NCI-H82 (cell line): Measurements from ENCODE around the gene ANKFN1.

ENCODE experiments used
- DNase-seq: peaks from one replicate; lab custom pipeline; 2025; lab: John Stamatoyannopoulos, UW

Gene ANKFN1

DNA sequence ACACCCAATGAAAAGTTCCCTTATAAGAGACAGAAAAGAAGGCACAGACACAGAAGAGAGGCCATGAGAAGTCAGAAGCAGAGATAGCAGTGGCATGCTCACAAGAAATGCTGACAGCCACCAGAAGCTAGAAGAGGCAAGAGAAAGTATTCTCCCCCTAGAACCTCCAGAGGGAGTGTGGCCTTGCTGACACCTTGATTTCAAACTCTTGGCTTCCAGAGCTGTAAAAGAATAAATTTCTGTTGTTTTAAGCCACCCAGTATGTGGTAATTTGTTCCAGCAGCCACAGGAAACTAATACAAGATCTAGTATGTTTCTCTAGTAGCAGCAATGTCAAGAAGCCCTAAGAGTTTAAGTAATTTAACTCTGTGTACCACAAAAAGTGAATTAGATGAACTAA is 353.1 kb downstream of the ANKFN1 start:
- DNase-seq = no peak

DNA sequence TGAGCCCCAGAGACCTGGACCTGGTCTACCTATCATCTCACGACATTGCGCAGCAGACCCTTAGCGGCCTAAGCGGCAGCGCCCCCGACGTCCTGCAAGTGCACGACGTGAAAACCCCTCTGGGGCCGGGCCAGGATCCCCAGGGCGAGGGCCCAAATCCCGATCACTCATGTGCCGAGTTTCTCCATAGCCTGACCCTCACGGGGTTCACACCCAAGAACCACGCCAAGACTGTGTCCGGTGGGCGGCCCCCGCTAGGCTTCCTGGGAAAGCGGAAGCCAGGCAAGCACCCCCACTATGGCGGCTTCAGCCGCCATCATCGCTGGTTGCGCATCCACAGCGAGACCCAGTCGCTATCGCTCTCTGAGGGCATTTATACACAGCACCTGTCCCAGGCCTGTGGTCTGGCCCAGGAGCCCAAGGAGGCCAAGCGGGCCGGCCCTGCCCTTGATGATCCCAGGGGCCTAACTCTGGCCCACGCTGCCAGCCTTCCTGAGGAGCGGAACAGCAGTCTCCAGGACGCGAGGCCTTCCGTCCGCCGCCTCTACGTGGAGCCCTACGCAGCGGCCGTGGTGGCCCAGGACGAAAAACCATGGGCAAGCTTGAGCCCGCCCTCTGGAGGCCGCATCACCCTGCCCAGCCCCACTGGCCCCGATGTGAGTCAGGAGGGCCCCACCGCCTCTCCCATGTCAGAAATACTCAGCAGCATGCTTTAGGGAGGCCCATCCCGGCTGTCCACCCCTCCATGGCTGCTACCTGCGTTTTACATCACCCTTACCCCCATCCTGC is 357.5 kb downstream of the ANKFN1 start:
- no peak for DNase-seq

DNA sequence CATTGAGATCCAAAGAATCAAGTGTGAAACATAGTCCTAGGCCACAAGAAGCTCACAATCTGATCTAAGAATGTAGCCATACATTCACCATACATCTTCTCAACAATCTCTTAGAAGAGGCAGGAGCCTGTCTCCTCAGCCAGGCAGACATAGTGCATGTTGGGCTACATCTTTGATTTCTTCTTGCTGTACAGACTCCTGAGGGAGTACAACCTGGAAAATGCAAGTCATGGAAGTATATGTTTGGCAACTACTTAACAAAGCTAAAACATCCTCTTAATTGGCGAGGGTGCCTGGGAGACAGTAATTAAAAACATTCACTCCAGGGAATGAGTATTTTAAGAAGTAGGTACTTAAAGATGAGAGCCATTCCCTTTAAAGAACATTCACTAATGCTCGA is 361.0 kb downstream of the ANKFN1 start:
- DNase-seq = no peak

DNA sequence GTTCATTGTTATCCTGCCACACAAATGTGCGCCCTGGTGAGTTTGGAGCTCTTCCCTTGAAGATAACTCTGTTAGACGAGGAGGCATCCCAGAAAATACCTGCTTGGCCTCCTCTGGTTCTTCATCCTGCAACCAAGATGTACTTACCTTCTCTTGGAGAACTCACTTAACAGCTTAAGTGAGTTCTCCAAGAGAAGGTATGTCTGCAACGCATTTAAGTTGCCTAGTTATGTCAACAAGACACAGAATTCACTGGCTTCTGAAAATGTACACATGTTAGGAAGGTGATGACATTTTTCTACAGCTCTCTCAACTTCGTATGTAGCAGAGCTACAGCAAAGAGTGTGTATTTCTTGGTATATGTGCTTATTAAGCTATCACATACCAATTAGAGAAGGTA is 361.6 kb downstream of the ANKFN1 start:
- no peak for DNase-seq

DNA sequence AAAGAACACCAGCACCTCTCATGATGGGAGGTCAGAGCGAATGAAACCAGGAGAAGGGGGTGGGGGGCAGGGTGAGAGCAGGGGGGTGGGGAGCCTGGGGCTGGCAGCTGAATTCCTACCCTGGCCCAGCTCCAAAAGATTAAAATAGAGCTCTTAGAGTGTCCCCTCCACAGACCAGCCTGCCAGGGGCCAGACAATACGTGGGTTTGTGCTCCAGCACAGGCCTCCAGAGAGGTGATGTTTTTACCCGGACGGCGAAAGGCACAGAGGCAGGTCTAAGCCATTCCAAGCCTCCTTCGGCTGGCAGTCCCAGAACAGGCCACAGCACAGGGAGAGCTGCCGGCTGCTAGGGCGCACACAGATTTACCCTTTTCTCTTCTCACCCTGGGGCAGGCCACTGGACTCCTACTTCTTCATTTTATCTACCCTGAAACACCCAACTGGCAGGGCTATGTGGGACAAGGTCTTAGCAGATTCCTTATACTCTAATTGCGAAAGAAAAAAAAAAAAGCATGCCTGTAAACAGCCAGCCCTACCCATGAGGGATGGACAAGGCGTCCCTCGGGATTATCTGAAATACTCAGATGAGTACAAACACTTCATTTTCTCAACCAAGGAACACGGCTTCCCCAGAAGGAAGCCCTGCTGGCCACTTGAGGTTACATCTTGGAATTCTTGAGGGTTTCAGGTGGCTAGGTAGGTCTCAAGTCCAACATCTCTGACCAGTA is 368.3 kb downstream of the ANKFN1 start:
- peak; percentile 75 for DNase-seq

DNA sequence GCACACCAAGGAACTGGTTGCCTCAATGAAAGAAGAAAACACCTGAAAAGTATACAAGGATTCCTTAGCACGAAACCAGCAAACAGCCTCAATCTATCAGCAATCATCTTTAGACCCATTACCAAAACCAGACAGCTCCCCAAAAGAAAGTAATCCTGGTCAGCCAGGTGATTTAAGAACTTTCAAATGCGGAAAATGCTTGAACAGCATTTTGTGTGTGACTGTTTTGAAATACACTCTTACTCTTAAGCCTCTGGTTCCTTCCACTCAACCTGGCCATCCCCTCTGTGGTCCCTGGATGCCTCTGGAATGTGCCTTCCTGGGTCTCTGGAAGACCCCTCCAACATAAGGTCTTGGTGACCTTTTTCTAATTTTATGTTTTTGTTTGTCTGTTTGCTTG is 369.8 kb downstream of the ANKFN1 start:
- no peak for DNase-seq

DNA sequence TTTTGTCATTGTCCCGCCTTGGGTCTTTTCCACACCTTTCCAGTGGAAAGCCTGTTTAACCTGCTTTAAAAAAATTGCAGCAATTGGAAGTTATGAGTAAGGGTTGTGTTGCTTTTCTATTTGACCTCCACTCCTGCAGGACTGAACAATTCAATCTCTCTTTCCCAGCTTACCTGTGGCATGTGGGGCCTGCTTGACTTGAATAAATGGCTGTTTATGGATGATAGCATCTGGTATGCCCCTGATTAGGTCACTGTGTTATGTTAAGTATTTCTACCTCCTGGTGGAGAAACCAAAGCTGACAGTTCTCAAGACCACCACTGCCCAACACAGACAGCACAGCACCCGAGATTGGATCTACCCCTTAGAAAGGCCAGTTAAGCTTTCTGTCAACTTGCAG is 375.4 kb downstream of the ANKFN1 start:
- DNase-seq = peak; percentile 17

DNA sequence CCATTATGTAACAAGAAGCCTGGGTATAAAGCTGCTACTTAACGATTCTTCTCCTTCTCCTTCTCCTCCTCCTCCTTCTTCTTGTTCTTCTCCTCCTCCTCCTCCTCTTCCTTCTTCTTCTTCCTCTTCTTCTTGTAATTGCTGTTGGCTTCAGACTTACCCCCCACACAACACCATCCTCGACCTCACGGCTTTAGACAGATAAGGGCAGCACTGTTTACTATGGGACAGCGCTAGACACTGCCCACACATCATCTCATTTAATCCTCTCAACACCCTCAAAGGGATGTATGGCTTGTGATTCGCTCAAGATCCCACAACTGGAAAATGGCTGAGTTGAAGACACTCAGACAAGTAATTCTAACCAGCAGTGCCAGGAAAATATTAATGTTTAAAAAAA is 379.7 kb downstream of the ANKFN1 start:
- no peak for DNase-seq

DNA sequence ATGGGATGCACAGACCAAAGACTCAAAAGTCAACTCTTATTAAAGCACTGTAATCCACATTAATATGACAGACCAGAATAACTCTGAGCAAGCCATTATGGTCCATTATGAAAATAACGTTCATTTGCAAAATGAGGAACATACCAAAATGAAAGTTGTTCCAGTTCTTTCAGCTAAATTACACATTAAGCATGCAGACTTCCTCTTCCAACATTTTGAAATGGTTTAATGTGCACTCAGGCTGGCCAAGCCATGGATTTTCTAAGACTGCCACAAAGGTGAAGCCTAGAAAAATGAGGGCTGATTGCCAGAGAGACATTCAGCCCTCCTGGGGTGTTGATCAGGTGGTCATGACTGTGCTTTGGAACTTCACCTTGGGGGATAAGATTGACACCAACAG is 383.5 kb downstream of the ANKFN1 start:
- DNase-seq = no peak

DNA sequence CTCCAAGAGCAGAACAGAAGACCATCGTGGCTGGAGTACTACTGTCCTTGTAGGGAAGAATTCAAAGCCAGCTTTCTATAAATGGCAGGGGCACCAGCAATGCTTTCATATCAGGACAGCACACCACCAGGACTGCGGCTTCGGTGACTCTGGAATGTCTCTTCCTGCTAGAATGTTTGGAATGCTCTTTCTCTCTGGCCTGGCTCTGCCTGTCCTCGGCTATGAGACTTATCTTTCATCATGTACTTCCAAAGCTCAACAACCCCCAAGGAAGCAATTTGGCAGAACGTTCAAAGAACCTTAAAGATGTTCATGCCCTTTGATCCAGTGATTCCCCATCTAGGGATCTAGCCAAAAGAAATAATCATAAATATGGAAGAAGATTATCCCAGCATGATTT is 387.6 kb downstream of the ANKFN1 start:
- DNase-seq = no peak

DNA sequence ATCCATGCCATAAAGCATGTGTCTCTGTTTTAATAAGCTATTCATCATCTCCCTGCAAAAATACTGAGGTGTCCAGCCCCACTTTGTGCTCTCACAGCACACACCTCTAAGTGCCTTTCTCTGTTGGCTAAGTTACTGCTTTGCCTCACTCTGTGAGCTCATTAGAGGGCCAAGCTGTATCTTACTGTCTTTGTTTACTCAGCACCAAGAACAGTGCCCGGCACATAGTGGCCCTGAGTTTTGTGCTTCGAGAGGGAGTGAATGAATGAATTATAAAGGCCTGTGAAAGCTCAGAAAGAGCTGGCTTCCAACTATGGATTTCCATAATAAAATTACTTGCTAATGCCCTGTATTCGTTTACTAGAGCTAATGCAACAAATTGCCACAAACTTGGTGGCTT is 390.0 kb downstream of the ANKFN1 start:
- no peak for DNase-seq

DNA sequence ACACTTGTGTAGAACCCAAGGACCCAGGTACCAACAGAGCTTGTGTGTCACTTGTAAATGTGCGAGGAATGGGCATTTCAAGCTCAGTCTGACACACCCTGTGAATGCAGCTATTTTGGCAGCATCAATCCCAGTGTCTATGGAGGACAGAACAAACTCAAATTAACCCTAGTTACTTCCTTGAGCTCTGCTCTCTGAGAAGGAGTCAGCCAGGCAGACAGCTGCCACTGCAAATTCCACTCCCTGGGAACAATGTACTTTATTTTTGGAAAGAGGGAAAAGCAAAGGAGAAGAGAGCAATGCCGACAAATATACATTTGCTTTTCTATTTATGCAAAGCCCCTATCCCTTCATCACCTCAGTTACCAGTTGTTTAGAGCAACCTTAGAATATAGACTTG is 391.8 kb downstream of the ANKFN1 start:
- peak; percentile 40 for DNase-seq

DNA sequence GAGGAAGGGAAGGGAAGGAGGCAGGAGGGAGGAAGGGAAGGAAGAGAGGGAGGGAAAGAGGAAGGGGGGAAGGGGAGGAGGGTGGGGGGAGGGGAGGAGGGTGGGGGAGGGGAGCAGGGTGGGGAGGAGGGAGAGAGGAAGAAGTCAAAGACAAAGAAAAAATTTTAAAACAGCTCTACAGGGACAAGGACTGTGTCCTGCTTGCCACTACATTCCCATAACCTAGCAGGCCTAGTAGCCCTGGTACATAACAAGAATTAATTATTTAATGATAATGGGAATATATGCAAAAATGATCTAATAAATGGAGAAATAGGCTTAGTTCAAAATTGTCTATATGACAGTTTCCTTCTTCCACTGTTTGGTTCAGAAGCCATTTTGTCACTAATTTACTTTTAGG is 392.7 kb downstream of the ANKFN1 start:
- no peak for DNase-seq

DNA sequence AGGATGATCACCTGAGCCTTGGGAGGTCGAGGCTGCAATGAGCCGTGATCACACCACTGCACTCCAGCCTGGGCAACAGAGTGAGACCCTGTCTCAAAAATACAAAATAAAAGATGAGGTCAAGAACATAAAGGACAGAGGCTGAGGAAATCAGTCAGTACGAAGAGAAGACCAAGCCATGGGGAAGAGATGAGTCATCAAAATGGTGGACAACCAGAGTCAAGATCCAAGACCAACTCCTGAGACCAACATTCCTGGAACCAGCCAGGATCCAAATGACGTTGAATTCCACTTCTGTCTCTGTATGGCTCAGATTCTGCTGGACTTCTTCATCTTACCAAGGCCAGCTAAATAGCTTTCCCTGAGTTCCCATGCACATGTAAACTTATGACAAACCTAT is 395.4 kb downstream of the ANKFN1 start:
- no peak for DNase-seq

DNA sequence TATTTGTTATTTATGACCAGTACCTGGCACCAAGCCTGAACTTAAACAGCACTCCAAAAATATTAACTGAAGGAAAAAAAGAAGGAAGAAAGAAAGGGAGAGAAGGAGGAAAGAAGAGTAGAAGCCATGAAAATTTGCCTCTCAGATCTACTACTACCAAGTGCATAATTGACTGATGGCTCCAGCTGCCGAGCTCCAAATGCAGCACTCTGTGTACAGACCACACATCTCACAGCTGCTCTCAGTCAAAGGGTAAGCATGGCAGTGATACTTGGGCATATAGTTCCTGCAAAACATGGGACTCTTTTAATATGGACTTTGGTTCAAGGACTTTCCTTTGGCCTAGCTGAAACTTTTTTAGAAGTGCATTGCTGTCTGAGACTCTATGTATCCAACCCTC is 396.2 kb downstream of the ANKFN1 start:
- DNase-seq = no peak

DNA sequence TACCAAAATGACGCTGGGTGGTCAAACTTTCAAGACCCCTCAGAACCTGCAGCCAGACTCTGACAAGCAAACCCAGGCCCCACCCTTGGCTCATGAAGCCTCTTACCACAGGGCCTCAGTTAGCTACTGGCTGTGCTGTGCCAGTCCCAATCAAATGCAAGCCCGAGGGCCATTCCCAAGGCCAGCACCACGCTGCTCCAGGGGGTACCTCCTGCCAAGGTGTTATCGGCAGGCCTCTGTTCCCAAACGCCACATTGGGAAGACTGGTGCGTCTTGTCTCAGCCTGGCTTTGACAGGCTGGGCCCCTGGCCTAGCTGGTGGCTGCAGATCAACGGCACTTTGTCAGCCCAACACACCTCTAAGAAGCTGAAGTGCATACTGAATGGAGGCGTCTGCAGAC is 404.4 kb downstream of the ANKFN1 start:
- DNase-seq = no peak

DNA sequence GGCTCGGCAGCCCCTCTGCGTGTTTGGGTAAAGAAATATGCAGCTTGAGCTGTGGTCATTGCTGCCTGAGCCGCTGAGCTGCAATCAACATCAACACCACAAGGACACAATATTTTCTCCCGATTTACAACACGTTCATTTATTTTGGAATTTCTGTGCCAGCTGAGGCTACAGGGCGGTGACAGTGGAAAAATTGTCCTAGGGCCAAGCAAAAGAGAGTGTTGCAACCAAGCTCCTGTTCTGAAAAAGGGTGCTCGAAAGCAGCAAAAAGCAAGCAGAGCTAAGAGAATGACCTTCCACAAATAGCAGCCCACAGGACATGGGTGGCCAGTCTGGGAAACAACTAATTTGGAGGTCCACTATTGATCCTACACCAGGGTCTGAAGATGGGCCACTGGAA is 404.8 kb downstream of the ANKFN1 start:
- no peak for DNase-seq
